IMR-90 (cell line): ENCODE results near the gene SORL1. TPM values are rescaled to one million over a fixed set of nuclear protein-coding genes. Genes with fewer than 3 reads are reported as not detected.

Experiments used
- ATAC-seq: fragments of 200-7000 bp; cut with Tn5 transposase; 2 replicates; pipeline ENCODE4 v1.9.1; 2020; ENCODE audit warnings: low read depth, mild to moderate bottlenecking, moderate library complexity
- BruUV-seq: library from RNA; stranded (reverse); fragments of 400-500 nt; replicated peaks from 2 replicates; lab custom pipeline; 2021; lab: Mats Ljungman, UMichigan
- CTCF ChIA-PET: fragments of 300-600 bp; formaldehyde crosslinking; extraction: SDS; loops from one replicate; lab custom pipeline; 2021; ENCODE audit warnings: antibody characterized with exemption; lab: Yijun Ruan, JAX
- POLR2A ChIA-PET: fragments of 300-600 bp; sonication (Branson Sonifier 250); formaldehyde crosslinking; loops from one replicate; lab custom pipeline; 2022; ENCODE audit warnings: antibody characterized with exemption; ENCODE audit not compliant: unreplicated experiment; lab: Charles Lee
- DNase-seq: peaks from one replicate; pipeline ENCODE4 v3.0.0; 2013
- H2AFZ ChIP-seq: replicated peaks from 2 replicates; pipeline ENCODE3; 2013; ENCODE audit warnings: low read length, mild to moderate bottlenecking; ENCODE audit not compliant: poor library complexity
- H2AK5ac ChIP-seq: 2 replicates; pipeline ENCODE4 v1.6.1; 2013; ENCODE audit warnings: low read depth, low read length, inconsistent platforms
- H2AK9ac ChIP-seq: replicated peaks from 2 replicates; pipeline ENCODE3; 2013; ENCODE audit warnings: mild to moderate bottlenecking, low read depth, low read length, moderate library complexity; ENCODE audit not compliant: poor library complexity
- H2BK120ac ChIP-seq: 2 replicates; pipeline ENCODE4 v1.6.1; 2013; ENCODE audit warnings: low read depth, low read length, inconsistent platforms
- H2BK15ac ChIP-seq: 3 replicates; pipeline ENCODE4 v1.6.1; 2013; ENCODE audit warnings: low read depth, low read length, inconsistent platforms
- H2BK20ac ChIP-seq: 2 replicates; pipeline ENCODE4 v1.6.1; 2013; ENCODE audit warnings: low read depth, mild to moderate bottlenecking, inconsistent platforms, low read length, moderate library complexity
- H2BK5ac ChIP-seq: 2 replicates; pipeline ENCODE4 v1.6.1; 2013; ENCODE audit warnings: mild to moderate bottlenecking, low read depth, low read length, inconsistent platforms; ENCODE audit not compliant: poor library complexity, severe bottlenecking
- H3K14ac ChIP-seq: replicated peaks from 2 replicates; pipeline ENCODE4 v1.6.1; 2013; ENCODE audit warnings: low read depth, low read length, inconsistent platforms
- H3K18ac ChIP-seq: 2 replicates; pipeline ENCODE4 v1.6.1; 2013; ENCODE audit warnings: low read depth, low read length, control low read depth
- H3K23ac ChIP-seq: 2 replicates; pipeline ENCODE4 v1.6.1; 2013; ENCODE audit warnings: low read depth, low read length, inconsistent platforms
- H3K27ac ChIP-seq: 2 replicates; pipeline ENCODE4 v1.5.1; 2013; ENCODE audit warnings: mild to moderate bottlenecking, control low read depth, low read length; ENCODE audit not compliant: insufficient read depth
- H3K27me3 ChIP-seq: 2 replicates; pipeline ENCODE4 v1.6.1; 2013; ENCODE audit warnings: low read length; ENCODE audit not compliant: control insufficient read depth, insufficient read depth
- H3K36me3 ChIP-seq: 2 replicates; pipeline ENCODE4 v1.6.1; 2013; ENCODE audit warnings: low read length, mixed read lengths; ENCODE audit not compliant: control insufficient read depth, insufficient read depth
- H3K4ac ChIP-seq: 2 replicates; pipeline ENCODE4 v1.6.1; 2013; ENCODE audit warnings: low read depth, low read length, inconsistent platforms
- H3K4me1 ChIP-seq: 2 replicates; pipeline ENCODE4 v1.6.1; 2013; ENCODE audit warnings: low read length, mixed read lengths; ENCODE audit not compliant: control insufficient read depth, insufficient read depth
- H3K4me2 ChIP-seq: 2 replicates; pipeline ENCODE4 v1.6.1; 2013; ENCODE audit warnings: low read depth, mild to moderate bottlenecking, control low read depth, low read length, moderate library complexity
- H3K4me3 ChIP-seq: 2 replicates; pipeline ENCODE4 v1.5.1; 2013; ENCODE audit warnings: low read depth, mild to moderate bottlenecking, control low read depth, low read length, moderate library complexity; ENCODE audit not compliant: insufficient read depth
- H3K56ac ChIP-seq: 2 replicates; pipeline ENCODE4 v1.6.1; 2013; ENCODE audit warnings: low read length, inconsistent platforms; ENCODE audit not compliant: insufficient read depth; ENCODE audit errors: extremely low read depth
- H3K79me1 ChIP-seq, 2 experiments: 2 replicates each; pipeline ENCODE4 v1.6.1; 2013; ENCODE audit warnings: low read length in 2 of 2, inconsistent platforms in 1 of 2, low read depth in 1 of 2
- H3K9ac ChIP-seq: 2 replicates; pipeline ENCODE4 v1.6.1; 2013; ENCODE audit warnings: low read depth, low read length, control low read depth
- H3K9me1 ChIP-seq: 2 replicates; pipeline ENCODE4 v1.6.1; 2013; ENCODE audit warnings: low read length, inconsistent platforms; ENCODE audit not compliant: insufficient read depth
- H3K9me3 ChIP-seq: 2 replicates; pipeline ENCODE4 v1.6.1; 2013; ENCODE audit warnings: low read length; ENCODE audit not compliant: control insufficient read depth, insufficient read depth
- H4K20me1 ChIP-seq: 2 replicates; pipeline ENCODE4 v1.6.1; 2013; ENCODE audit warnings: low read length, inconsistent platforms; ENCODE audit not compliant: insufficient read depth
- H4K5ac ChIP-seq: 2 replicates; pipeline ENCODE4 v1.6.1; 2013; ENCODE audit warnings: mild to moderate bottlenecking, low read depth, low read length, control low read depth
- H4K8ac ChIP-seq, 2 experiments: 2 replicates each; pipeline ENCODE4 v1.6.1; 2013; ENCODE audit warnings: low read depth in 2 of 2, low read length in 2 of 2, control low read depth in 1 of 2, inconsistent platforms in 1 of 2
- H4K91ac ChIP-seq: 2 replicates; pipeline ENCODE4 v1.6.1; 2013; ENCODE audit warnings: low read depth, low read length, inconsistent platforms; ENCODE audit not compliant: insufficient read depth
- BHLHE40 ChIP-seq: fragments of 150-350 bp; IDR thresholded peaks from 2 replicates; pipeline ENCODE4 v1.6.1; 2016; ENCODE audit warnings: mild to moderate bottlenecking, low read depth, low read length
- CEBPB ChIP-seq: IDR thresholded peaks from 2 replicates; pipeline ENCODE4 v1.6.1; 2012; ENCODE audit warnings: low read depth, low read length, improper control_type of control experiment
- CHD1 ChIP-seq: IDR thresholded peaks from 2 replicates; pipeline ENCODE4 v1.6.1; 2012; ENCODE audit warnings: low read depth, low read length, improper control_type of control experiment
- MAFK ChIP-seq: IDR thresholded peaks from 2 replicates; pipeline ENCODE4 v1.6.1; 2012; ENCODE audit warnings: low read depth, low read length, improper control_type of control experiment
- MXI1 ChIP-seq: IDR thresholded peaks from 2 replicates; pipeline ENCODE4 v1.6.1; 2012; ENCODE audit warnings: low read depth, mild to moderate bottlenecking, low read length, moderate library complexity, borderline replicate concordance
- NFE2L2 ChIP-seq: fragments of 150-350 bp; IDR thresholded peaks from 2 replicates; pipeline ENCODE4 v1.6.1; 2016; ENCODE audit warnings: low read depth, mild to moderate bottlenecking, low read length
- POLR2A ChIP-seq: IDR thresholded peaks from 2 replicates; pipeline ENCODE4 v1.6.1; 2012; ENCODE audit warnings: mild to moderate bottlenecking, low read depth, low read length
- RAD21 ChIP-seq: IDR thresholded peaks from 2 replicates; pipeline ENCODE4 v1.6.1; 2012; ENCODE audit warnings: low read length, improper control_type of control experiment
- RCOR1 ChIP-seq: IDR thresholded peaks from 2 replicates; pipeline ENCODE4 v1.6.1; 2012; ENCODE audit warnings: mild to moderate bottlenecking, low read length, improper control_type of control experiment; ENCODE audit not compliant: insufficient replicate concordance
- RFX5 ChIP-seq: IDR thresholded peaks from 2 replicates; pipeline ENCODE4 v1.8.0; 2012; ENCODE audit warnings: low read depth, mild to moderate bottlenecking, low read length, moderate library complexity
- WGBS, 2 experiments: methylation state at CpG; one replicate each; pipeline versions ENCODE4 v1.1.5 to v1.1.7; 2013; ENCODE audit warnings: missing lambda C conversion rate in 2 of 2; ENCODE audit not compliant: insufficient read length in 1 of 2; ENCODE audit errors: extremely low coverage in 2 of 2; 5-methylcytosine and 5-hydroxymethylcytosine counted together
- dilution Hi-C: fragments of 300-500 bp; cut with HindIII; formaldehyde crosslinking; loops from one replicate; pipeline ENCODE4 v1.14.3; 2018; ENCODE audit warnings: low sequenced_read_pairs; ENCODE audit not compliant: unreplicated experiment
- in situ Hi-C: fragments of 300-500 bp; cut with MboI; formaldehyde crosslinking; loops from 3 replicates; pipeline ENCODE4 v1.14.3; 2019; ENCODE audit warnings: low sequenced_read_pairs, inconsistent platforms, mixed read lengths
- intact Hi-C: fragments of 100-400 bp; cut with micrococcal nuclease; formaldehyde crosslinking; loops from 2 replicates; pipeline ENCODE4 v1.10.0; 2022
- polyA plus RNA-seq, 3 experiments: library from polyadenylated mRNA; depleted of rRNA; stranded (reverse); fragments of >200 nt; gene quantifications; 2 replicates each; pipeline ENCODE4 v1.2.3, GENCODE V29; 2012; ENCODE audit warnings: low replicate concordance in 1 of 3
- total RNA-seq: library from RNA; depleted of rRNA; stranded (reverse); fragments of >200 nt; gene quantifications from 2 replicates; pipeline ENCODE4 v1.2.3, GENCODE V29; 2012
- TF ChIP-seq, protein P1 (sequence below): conservative IDR thresholded peaks from 2 replicates; pipeline ENCODE4 v1.5.1; 2012; ENCODE audit warnings: mild to moderate bottlenecking, low read depth, low read length, improper control_type of control experiment
- TF ChIP-seq, protein P2 (sequence below): fragments of 150-350 bp; IDR thresholded peaks from 2 replicates; pipeline ENCODE4 v1.6.1; 2017; ENCODE audit warnings: mild to moderate bottlenecking, antibody characterized with exemption, low read length, low read depth
- TF ChIP-seq, protein P3 (sequence below): fragments of 150-350 bp; IDR thresholded peaks from 2 replicates; pipeline ENCODE4 v1.6.1; 2016; ENCODE audit warnings: low read depth, mild to moderate bottlenecking, low read length, moderate library complexity, borderline replicate concordance

The SORL1 gene
- total and polyA plus RNA-seq, 2 of the 4 experiments (the other 2 are of a cell fraction): 1.0 to 2.0 TPM

DNA sequence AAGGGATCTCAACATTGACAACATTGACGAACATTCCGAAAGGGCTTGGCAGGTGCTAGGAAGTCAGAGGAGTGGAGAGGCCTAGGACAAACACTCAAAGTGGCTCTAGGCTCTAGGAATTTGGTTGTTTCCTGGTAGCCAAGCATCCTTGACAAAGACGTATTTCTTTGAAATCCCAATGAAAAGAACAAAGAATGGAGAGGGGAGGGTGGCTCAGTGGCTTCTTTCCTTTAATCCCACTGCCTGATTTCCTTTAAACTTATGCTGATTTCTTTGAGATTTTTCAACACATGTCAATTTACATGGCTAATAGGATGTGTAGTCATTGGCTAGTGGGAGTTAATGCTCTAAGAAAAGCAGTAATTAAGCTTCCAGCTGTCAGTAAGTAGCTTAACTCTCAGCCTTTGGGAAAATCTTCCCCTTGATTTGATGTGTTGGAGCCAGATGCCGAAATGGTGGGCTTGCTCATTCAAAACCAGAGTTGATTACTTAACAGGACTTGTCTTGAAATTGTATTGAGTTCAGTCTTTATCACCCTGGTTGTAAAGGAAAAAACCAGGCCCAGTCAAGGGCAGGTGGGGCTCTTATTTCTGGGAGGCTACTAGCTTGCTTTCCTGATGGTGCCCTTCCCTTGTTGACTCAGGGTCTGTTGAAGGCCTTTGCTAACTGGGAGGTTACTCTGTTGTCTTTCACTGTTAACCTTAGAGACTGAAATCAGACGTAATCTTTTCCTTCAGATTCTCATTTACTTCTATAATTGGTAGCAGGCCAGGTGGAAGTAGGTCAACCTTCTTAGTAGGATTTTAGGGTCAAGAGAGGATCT, 45.3 kb downstream of the SORL1 start (continued):
- no peak for TF ChIP-seq MXI1

DNA sequence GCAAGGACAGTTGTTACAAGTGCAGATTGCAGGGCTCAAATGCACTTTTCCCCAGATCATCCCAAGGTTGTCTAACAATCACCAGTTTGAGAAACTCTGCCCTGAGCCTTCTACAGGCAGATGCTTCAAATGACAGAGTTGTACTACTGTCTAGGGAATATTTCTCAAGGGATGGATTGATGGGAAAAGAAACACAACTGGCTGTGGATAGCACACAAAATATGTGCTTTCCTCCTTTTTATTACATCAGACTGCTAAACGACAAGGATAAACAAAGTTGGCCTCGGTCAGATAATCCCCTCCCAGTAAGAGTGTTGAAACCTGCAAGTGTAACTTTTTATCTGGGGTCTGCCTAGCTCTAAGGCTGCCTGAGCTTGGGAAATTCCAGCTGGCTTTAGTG, 47.3 kb downstream of the SORL1 start:
- Histone ChIP-seq H3K4me1 (peaks cover 4% of the 10 kb centered on the region; the same call in 1 of the 2 replicates), H3K14ac (no peak overlapping the region), H3K36me3 (0 out of 2 replicates have a peak, but pooled peaks cover 1% of the 10 kb centered on the region), H3K27me3 (peaks cover 3% of the 10 kb centered on the region; the same call in 1 of the 2 replicates), H3K56ac (no peak overlapping the region), H3K4me2 (no peak overlapping the region), H3K9me1 (no peaks in the 10 kb centered on the region), H4K8ac (no peak overlapping the region), H4K5ac (no peak overlapping the region), H2AK9ac (no peak overlapping the region), H3K4me3 (no peak overlapping the region), H3K79me1 (no peaks in the 10 kb centered on the region), H3K18ac (no peak overlapping the region), H3K9ac (no peak overlapping the region), H2AFZ (no peak overlapping the region), H3K23ac (no peak overlapping the region), H2BK5ac (no peak overlapping the region), H3K9me3 (no peaks in the 10 kb centered on the region), H2BK20ac (no peak overlapping the region), H4K91ac (no peak overlapping the region), H2AK5ac (no peak overlapping the region), H3K4ac (no peak overlapping the region), H4K20me1 (no peaks in the 10 kb centered on the region), H2BK120ac (no peak overlapping the region), H3K27ac (no peak overlapping the region), H2BK15ac (no peak overlapping the region)
- POLR2A ChIA-PET: no interaction called here
- intact Hi-C loops: no loop called here
- no CpG with 5 or more reads among the region's 2 CpGs for WGBS, 2 experiments
- no TSS peak for BruUV-seq
- in situ Hi-C loops: no loop called here
- dilution Hi-C loops: no loop called here
- peak; percentile 62 for ATAC-seq
- DNase-seq: no peak
- CTCF ChIA-PET: interaction anchor here (0.6 kb wide), 1 partner anchor 34 kb away, joined by 3 read pairs; no protein-coding TSS in a partner anchor
- TF ChIP-seq RAD21 (no peak), POLR2A (no peak), BHLHE40 (no peak), MXI1 (no peak), RCOR1 (no peak), MAFK (no peak), NFE2L2 (no peak), CHD1 (no peak), RFX5 (no peak), CEBPB (no peak)
- TF ChIP-seq, protein P1, sequence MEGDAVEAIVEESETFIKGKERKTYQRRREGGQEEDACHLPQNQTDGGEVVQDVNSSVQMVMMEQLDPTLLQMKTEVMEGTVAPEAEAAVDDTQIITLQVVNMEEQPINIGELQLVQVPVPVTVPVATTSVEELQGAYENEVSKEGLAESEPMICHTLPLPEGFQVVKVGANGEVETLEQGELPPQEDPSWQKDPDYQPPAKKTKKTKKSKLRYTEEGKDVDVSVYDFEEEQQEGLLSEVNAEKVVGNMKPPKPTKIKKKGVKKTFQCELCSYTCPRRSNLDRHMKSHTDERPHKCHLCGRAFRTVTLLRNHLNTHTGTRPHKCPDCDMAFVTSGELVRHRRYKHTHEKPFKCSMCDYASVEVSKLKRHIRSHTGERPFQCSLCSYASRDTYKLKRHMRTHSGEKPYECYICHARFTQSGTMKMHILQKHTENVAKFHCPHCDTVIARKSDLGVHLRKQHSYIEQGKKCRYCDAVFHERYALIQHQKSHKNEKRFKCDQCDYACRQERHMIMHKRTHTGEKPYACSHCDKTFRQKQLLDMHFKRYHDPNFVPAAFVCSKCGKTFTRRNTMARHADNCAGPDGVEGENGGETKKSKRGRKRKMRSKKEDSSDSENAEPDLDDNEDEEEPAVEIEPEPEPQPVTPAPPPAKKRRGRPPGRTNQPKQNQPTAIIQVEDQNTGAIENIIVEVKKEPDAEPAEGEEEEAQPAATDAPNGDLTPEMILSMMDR: no peak
- TF ChIP-seq, protein P2, sequence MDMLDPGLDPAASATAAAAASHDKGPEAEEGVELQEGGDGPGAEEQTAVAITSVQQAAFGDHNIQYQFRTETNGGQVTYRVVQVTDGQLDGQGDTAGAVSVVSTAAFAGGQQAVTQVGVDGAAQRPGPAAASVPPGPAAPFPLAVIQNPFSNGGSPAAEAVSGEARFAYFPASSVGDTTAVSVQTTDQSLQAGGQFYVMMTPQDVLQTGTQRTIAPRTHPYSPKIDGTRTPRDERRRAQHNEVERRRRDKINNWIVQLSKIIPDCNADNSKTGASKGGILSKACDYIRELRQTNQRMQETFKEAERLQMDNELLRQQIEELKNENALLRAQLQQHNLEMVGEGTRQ: no peak
- TF ChIP-seq, protein P3, sequence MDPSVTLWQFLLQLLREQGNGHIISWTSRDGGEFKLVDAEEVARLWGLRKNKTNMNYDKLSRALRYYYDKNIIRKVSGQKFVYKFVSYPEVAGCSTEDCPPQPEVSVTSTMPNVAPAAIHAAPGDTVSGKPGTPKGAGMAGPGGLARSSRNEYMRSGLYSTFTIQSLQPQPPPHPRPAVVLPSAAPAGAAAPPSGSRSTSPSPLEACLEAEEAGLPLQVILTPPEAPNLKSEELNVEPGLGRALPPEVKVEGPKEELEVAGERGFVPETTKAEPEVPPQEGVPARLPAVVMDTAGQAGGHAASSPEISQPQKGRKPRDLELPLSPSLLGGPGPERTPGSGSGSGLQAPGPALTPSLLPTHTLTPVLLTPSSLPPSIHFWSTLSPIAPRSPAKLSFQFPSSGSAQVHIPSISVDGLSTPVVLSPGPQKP: no peak
